MV-4-11 (cell line): ENCODE measurements around the gene TULP1.

Experiments used
- DNase-seq: peaks from one replicate; lab custom pipeline; 2025; lab: John Stamatoyannopoulos, UW

Gene TULP1

DNA sequence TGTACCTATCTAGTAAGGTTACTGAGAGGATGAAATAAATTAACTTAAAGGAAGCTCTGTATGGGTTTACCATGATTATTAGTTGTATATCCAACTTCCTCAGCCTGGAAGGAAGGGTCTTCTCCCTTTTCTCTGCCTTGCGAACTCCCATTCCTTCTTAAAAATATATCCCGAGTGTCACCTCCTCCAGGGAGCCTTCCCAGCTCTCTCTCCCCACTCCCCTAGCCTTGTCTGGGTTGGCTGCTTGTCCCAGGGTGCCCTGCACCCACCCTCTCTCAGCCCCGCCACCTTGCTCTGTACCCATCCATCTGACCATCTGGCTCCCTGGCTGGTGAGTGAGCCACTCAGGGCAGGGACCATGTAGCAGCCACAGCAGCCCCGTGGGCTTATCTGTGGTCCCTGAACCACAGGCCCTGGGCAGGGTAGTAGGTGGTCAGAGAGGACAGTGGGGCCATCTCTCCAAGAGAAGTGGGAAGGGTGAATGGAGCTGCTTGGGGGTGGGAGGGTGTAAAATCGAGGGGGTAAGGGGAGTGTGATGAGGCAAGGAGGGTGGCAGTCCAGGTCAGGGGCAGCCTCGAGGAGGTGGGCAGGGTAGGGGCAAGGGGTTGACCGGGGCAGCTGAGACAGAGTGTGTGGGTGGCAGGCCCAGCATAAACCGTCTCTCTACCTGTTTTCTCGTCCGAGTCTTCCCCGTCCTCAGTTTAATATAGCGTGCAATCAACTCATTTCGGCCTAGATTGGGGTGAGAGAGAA, 28.6 kb downstream of the TULP1 start:
- DNase-seq, result no peak

DNA sequence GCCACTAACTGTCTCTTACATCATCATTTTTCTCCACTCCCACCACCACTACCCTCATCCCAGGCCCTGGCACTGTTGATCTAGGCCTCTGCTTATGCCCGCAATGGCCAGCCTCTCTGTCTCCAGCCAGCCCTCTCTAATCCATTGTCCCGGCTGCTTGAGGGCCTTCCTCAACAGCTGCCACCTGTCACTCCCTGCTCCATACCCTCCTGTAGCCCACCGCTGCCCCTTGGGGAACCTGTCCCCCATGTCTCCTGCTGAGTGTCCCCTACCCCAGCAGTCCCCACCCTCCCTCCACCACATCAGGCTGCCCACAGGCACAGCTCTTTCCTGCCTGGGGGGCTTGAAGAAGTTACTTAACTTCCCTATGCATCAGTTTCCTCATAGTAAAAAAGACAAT, 29.2 kb downstream of the TULP1 start:
- DNase-seq, result no peak

DNA sequence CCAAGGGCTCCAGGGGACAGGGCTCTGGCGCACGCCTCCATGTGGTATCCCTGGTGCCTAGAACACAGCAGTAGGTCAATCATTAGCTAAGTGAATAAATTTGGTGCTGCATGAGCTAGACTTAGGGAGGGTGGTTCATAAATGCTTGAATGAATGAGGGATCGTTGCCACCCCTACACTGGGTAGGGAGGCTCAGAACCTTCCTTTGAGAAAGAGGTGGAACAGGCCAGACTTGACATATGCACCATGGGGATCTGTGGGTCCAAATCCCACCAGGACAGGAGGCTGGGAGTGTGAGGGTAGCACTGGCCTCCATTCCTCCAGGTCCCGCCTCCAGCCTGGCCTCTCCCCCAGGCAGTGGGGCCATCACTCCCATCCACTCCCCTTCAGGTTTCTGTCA, 29.6 kb downstream of the TULP1 start:
- DNase-seq, result no peak

DNA sequence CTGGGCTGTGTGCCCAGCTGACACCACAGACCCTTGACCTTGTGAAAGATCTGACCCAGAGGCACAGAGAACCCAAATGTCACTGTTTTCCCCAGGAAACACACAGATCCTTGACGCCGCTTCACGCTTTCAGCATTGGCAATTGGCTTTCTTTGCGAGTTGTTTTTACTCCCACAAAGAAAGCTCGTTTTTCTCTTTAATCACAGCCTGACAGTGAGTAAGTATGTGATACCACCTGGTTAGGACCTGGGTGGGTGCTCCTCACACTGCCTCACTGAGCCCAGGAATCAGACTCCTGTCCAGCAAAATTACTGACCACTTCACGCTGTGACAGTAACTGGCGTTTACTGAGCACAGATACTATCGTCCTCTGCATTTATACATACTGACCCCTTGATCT, 31.5 kb downstream of the TULP1 start:
- no peak for DNase-seq

DNA sequence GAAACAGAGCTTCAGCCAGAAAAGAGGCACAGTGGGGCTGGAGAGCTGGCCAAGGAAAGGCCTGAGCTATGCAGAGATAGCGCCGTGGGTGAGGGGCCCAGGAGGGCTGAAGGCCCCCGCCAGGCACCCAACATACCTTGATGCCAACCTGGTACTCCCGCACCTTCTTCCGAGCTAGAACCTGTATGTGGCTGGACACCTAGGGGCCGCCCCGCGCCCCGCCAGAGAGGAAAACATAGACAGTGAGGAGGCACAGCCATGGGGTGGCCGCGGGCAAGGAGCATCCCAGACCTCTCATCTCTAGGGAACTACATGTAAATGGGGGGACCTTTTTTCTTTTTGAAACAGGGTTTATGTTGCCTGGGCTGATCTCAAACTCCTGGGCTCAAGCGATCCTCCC, 32.5 kb downstream of the TULP1 start:
- DNase-seq, result no peak

DNA sequence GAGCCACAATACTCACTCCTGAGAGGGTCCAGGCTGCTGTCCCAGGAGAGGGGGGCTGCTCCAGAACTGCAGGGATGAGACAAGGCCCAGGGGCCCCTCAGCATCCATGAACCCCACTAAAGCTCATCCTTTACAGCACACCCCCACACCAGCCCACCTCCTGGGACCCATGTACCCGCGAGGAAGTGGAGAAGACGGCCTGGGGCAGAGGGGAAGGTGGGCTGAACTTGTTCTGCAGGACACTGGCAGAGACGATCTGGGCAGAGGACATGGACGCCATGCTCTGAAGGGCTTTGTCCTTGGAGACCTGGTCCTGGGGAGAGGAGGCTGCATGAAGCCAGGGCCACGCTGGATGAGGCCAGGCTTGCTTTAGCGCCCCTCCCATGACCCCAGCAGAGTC, 34.4 kb downstream of the TULP1 start:
- no peak for DNase-seq

DNA sequence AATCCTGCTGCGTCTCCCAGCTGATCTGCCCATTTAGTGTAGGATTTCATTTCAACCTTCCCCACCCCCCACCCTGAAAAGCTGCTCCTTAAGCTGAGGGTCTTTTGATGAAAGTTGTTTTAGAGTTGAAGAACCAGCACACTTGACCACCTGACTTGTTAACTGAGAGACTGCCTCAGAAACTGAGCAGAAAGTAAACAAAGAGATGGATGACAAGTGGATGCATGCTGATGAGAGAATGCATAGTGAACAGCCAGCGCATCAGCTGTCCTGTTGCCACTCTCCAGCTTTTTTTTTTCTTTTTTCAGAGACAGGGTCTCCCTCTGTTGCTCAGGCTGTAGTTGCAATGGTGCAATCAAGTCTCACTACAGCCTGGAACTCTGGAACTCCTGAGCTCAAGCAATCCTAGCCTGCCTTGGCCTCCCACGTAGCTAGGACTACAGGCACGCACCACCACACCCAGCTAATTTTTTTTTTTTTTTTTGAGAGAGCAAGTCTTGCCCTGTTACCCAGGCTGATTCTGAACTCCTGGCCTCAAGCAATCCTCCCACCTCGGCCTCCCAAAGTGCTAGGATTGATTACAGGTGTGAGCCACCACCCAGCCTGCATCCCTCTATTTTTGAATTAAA, 35.0 kb downstream of the TULP1 start:
- no peak for DNase-seq

DNA sequence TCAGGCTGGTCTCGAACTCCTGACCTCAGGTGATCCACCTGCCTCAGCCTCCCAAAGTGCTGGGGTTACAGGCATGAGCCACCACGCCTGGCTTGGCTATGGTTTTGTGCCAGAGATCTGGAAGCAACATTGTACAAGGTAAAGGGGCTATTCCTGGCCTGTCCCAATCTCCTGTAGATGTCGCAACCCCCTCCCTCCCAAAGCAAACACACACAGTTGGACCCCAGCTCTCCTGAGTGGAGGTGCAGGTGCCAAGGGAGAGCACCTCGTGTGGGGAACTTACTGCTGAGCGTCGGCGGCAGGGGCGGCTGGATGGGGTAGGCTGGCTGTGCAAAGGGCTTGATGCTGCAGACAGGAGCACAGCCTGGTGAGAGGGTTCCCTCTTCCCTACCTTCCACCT, 35.7 kb downstream of the TULP1 start:
- DNase-seq, result no peak

DNA sequence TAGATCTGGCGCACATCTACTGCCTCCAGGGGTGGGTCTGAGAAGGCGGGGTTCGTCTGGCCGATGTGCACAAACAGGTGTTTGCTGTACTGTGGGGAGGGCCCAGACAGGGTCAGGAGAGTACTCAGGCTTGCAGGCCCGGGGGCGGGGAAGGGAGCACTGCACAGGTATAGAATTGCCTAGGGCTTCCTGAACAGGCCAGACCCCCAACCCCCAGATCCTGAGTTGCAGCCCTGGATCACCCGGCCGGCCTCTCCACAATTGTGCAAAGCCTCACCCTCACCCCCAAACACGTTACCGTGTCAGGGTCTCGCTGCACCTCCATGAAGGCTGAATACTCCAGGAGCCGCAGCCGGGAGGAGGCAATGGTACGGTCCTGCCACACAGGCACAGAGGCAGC, 36.7 kb downstream of the TULP1 start:
- no peak for DNase-seq

DNA sequence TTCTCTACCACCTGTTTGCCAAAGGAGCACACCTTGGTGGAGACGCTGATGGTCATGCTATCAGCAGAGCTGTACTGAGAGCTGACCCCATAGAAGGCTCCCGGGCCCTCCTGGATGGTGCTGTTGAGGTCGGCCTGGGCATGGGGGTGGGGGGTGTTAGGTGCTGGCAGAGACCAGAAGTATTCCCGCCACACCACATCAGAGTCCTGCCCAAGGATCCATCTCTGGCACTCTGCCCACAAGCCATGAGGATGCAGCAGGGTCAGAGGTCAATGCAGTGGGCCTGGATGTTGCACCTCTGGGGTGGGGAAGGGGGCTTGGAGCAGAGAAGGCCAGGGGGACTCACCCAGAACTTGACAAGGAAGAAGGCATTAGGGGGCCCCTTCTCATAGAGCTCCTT, 37.1 kb downstream of the TULP1 start:
- DNase-seq, result no peak

DNA sequence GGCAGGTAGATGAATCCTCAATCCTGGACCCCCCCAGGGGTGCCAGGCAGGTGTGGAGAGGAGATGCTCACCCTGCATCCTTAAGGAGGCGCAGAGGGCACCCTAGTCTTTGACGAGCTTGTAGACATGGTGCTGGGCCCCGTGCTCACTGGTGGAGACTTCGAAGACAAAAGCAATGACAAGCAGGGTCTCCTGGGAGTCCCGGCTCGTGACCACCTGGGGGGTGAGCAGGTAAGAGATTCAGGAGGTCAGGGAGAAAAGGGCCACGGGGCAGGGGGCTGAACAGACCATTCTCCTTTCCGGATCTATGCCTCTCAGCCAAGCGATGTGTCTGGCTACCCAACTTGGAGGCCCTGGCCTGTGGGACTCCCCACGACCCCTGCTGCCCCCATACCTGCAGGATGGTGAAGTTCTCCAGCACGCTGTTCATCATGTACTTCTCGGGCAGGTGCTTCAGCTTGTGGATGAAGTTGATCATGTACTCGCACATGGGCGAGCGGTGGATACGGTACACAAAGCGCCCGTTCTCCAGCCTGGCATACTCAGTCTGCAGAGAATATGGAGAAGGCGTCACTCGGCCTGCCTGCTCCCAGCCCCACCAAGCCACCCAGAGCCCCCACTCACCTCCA, 37.6 kb downstream of the TULP1 start:
- DNase-seq, result no peak

DNA sequence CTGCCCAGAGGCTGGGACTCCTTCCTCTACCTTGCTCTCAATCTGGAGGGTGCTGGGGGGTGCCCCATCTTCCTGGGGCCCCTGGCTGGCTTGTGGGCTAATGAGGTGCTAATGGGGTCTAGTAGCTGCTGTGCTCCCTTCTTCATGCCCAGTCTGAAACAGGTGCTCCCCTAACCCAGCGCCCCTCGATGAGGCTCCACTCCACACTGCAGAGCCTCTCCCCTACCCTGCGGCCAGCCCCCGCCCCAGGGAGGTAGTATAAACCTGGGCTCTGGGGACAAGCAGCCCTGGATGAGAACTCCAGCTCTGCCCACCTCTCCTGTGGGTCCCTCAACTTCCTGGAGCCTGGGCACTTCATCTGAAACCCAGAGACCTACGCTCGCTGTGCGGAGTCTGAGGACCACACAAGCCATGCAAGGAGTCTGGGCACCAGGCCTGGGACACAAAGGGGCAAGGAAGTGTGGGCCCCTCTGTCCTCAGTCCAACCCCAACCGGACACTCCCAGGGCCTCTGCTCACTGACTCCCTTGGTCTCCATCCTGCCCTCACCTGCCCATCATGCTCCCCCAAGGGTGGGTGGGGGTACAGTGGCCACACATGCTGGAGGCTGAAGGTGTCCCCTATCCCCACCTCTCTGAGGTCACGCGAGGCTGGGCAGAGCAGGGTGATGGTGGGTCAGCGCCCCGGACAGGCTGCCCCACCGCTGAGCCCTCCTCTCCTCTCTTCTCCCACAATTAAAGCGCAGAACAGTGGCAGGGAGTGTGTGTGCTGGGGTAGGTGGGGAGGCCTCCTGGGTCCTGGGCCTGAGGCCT, 38.4 kb downstream of the TULP1 start:
- no peak for DNase-seq

DNA sequence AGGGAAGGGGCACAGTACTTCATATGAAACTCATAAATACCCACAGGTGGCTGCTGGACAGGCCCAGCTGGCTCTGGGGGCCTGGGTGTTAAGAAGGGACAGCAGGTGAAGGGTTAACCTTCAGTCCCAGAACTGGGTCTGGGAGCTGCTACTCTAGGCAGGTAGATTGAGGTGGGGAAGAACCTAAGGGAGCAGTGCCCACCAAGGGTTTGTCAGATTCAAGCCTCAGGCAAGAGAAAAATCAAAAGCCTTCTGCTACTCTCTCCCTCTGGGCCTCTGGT, 38.9 kb downstream of the TULP1 start:
- no peak for DNase-seq

DNA sequence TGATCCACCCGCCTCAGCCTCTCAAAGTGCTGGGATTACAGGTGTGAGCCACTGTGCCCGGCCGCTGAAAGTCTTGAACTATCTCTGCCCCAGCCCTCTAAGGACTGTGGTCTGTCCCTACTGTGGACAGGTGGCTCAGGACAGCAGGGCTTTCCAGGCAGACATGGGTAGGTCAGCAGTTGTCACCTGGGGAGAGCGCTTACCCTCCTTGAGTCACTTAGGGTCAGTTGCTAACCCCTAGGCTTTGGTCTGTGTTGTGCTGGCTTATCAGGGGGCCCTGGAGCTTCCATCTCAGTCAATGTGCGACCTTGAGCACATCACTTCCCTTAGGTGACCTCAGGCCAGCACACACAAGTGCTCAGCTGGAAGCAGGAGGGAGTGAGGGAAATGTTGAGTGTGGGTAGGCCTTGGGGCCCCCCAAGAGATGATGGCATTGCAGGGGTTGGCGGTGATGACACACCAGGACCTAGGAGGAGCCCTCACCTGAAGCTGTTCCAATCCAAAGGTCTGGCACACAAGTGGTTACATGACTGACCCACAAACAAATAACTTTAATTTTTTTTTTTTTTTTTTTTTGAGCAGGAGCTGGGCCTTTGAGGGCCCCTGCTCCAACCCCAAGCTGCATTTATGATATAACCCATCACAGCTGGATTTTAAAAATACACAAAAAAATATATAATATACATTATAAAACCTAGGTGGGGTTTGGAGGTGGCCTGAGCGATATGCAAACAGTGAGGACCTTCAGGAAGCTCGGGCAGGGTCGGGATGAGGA, 39.4 kb downstream of the TULP1 start:
- DNase-seq, result peak; percentile 22

DNA sequence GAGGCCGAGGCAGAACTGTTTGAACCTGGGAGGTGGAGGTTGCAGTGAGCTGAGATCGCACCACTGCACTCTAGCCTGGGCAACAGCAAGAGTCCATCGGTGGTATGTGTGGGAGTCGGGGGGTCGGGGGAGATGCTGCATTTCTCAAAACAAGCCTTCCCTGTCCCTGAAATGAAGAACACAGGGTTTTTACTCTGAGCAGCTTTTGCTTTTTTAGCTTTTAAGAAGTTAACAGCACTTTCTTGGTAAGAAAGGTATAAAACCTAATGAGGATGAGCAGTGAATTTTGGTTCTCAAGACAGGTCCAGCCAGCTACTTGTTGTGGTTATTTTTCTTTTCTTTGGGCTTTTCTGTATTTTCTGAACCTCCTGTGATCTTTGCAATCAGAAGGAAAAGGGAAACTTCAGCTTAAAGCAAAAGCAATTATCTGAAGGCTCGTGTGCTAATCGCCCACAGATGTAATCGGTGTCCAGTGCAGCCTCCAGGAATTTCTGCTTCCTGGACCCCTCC, 40.8 kb downstream of the TULP1 start:
- DNase-seq, result no peak

DNA sequence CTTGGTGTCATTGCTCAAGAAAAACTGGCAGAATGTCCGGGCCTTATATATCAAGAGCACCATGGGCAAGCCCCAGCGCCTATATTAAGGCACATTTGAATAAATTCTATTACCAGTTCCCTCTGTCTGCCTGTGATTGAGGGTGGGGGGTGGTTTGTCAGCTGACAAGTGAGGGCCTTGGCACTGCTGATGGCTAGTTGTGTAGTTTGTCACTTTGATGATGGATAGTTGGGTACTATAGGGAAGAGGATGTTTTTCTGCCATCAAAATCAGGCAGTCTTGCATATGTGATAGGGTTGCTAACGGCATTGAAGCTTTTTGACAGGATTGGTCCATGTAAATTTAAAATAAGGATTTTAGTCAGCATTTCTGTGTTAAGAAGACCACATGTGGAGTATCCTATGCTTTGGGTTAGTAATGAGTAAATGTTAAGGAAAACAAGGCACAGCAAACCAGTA, 42.0 kb downstream of the TULP1 start:
- no peak for DNase-seq

DNA sequence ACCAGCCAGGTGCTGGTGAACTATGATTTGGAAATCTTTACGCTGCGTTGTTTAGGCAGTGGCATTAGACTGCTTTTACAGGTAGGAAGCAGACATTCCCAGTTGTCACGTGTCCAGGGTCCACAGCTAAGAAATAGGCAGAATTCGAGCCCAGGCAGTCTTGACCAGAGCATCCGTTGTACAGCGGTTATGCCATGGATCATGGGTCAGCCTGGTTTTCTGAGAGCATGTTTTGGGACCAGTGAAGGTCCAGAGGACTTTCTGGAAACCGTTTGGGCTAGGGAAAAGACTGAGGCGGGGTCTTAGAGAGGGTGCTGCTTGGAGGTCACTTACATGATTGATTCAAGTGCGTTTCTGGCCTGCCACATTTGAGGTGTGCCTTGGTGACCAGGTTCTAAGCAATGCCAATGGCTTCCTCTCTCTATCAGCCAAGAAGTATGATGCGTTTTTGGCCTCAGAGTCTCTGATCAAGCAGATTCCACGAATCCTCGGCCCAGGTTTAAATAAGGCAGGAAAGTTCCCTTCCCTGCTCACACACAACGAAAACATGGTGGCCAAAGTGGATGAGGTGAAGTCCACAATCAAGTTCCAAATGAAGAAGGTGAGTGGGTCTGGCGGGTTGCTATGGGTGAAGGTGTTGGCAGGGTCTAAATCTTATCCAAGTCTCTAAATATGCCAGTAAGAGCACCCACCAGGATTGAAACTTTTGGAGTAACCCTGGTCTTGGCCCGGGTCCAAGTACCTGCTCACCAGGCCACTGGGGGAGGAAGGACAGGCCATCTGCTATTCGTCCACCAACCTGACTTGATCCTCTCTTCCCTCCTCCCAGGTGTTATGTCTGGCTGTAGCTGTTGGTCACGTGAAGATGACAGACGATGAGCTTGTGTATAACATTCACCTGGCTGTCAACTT, 42.7 kb downstream of the TULP1 start:
- no peak for DNase-seq

DNA sequence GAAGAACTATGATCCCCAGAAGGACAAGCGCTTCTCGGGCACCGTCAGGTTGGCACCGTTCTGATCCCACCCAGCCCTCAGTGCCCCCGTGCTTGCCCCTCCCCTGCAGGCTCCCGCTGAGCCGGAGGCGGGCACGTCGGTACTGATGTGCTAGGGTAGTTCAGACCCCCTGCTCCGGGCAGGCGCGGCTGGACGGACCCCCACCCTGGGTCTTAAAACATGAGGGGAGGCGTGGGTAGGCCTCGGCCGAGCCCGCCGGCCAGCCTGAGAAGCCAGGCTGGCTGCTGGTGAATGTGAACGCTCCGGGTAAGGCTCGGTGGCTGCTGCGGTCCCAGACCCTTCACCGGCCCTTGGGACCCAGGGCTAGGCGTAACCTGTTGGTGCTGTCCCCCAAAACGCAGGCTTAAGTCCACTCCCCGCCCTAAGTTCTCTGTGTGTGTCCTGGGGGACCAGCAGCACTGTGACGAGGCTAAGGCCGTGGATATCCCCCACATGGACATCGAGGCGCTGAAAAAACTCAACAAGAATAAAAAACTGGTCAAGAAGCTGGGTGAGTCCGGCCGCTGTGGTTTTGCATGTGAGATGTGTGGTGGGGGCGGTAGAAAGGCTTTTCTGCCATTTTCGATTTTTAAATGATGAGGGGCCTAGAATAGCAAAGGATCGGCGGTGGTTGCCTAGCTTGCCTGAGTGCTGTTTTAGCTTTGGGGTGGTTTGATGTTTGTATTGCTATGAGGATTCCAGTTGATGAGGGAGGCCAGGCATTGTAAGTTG, 43.5 kb downstream of the TULP1 start:
- no peak for DNase-seq

DNA sequence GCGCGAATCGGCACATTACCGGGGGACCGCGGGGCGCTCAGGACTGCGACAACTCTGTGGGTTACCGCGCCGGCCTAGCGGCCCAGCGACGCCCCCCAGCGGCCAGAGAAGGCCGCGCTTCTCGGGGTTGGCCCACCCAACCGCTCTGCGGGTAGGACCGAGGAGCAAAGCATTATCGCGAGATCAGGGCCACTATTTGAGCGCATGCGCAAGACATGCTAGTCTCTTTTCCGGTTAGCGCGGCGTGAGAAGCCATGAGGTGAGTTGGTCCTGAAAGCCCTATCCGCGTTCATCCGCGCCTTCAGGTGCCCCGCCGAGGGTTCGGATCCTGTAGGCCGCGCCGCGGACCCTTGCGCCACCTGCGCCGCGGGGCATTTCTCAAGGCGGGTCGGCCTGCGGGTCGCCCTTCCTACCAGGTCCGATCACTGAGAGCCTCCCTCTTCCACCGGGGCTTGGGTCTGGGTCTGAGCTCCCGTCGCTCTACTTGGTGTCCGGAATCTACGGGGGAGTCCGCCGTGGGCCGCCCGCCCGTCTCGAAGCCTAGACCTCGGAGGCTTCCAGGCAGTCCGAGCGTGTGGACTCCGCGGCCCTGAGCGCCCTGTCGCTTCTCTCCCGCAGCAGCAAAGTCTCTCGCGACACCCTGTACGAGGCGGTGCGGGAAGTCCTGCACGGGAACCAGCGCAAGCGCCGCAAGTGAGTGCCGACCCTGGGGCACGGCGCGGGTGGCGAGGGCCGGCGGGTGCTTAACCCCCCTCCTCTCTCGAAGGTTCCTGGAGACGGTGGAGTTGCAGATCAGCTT, 44.3 kb downstream of the TULP1 start, which contains the start of gene RPL10A:
Gene RPL10A (plus strand): TSS at position 221 of the 799 bp plus-strand sequence. CDS start 34 bp downstream, at position 255.
- DNase-seq, result peak; percentile 95
